Upper lobe of right lung (tissue), 1 donor: ENCODE data around the gene AXL. TPM values are rescaled to one million over a fixed set of nuclear protein-coding genes. Genes with fewer than 3 reads are reported as not detected.

Source experiments
- ATAC-seq: fragments of 200-7000 bp; cut with Tn5 transposase; one replicate; pipeline ENCODE4 v1.9.1; 2020; ENCODE audit warnings: mild to moderate bottlenecking, moderate library complexity
- DNase-seq: peaks from one replicate; pipeline ENCODE4 v3.0.0-alpha.2; 2020
- H3K27ac ChIP-seq: fragments of 200-600 bp; one replicate; pipeline ENCODE4 v1.8.0; 2022
- H3K27me3 ChIP-seq: fragments of 200-600 bp; one replicate; pipeline ENCODE4 v1.8.0; 2022; ENCODE audit warnings: mild to moderate bottlenecking
- H3K36me3 ChIP-seq: fragments of 200-600 bp; one replicate; pipeline ENCODE4 v1.8.0; 2022
- H3K4me1 ChIP-seq: fragments of 200-600 bp; one replicate; pipeline ENCODE4 v1.8.0; 2022
- H3K4me3 ChIP-seq: fragments of 200-600 bp; one replicate; pipeline ENCODE4 v1.8.0; 2022; ENCODE audit warnings: mild to moderate bottlenecking
- H3K9me3 ChIP-seq: fragments of 200-600 bp; one replicate; pipeline ENCODE4 v1.8.0; 2022
- CTCF ChIP-seq: fragments of 200-600 bp; IDR thresholded peaks from one replicate; pipeline ENCODE4 v1.8.0; 2022; ENCODE audit warnings: antibody characterized with exemption
- intact Hi-C: fragments of 100-400 bp; cut with DNase I; formaldehyde crosslinking; loops from one replicate; pipeline ENCODE4 v1.11.0; 2022
- total RNA-seq: library from RNA; stranded (reverse); fragmentation: NEBNext Ultra II Directional; extraction: Animal tissue kit (Norgen Biotek cat#: 25700); gene quantifications from one replicate; pipeline ENCODE4 v1.2.1, GENCODE V29; 2021
- donor health status: DM: no; HTN: yes; CAD: no; lungs with severe emphysema.

The AXL gene
- total RNA-seq, 1 donor from 2014 or later, result 59.1 TPM

GRCh38 chr19:41241859-41242258, 22.8 kb downstream of the AXL start:
- H3K27me3 ChIP-seq, result no peaks in the 10 kb centered on the region
- H3K4me3 ChIP-seq, result no peak overlapping the region
- peaks cover 48% of the 10 kb centered on the region for H3K36me3 ChIP-seq
- no peak for ATAC-seq
- no peaks in the 10 kb centered on the region for H3K4me1 ChIP-seq
- TF ChIP-seq CTCF, result no peak
- DNase-seq, result no peak
- intact Hi-C loops, result no loop called here
- H3K9me3 ChIP-seq, result no peaks in the 10 kb centered on the region
- no peak overlapping the region for H3K27ac ChIP-seq

DNA sequence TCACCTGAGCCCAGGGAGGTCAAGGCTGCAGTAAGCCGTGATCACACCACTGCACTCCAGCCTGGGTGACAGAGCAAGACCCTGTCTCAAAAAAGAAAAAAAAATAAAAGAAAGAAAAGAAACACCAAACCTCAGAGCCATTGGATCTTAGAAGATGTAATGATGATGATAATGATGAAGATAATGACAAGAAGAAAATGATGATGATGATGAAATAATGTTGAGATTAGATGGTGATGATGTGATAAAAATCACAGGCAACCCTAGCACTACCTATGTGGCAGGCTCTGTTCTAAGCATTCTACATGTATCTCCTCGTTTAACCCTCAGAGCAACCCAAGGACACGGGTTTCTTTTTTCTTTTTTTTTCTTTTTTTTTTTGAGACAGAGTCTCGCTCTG, 25.1 kb downstream of the AXL start:
- no peak for DNase-seq
- Histone ChIP-seq H3K27ac (no peak overlapping the region), H3K4me3 (no peak overlapping the region), H3K36me3 (peaks cover 59% of the 10 kb centered on the region), H3K9me3 (no peaks in the 10 kb centered on the region), H3K27me3 (no peaks in the 10 kb centered on the region), H3K4me1 (no peaks in the 10 kb centered on the region)
- no peak for ATAC-seq
- intact Hi-C loops, result no loop called here
- no peak for TF ChIP-seq CTCF

GRCh38 chr19:41245843-41246242, 26.8 kb downstream of the AXL start:
- Histone ChIP-seq H3K27ac (no peak overlapping the region), H3K4me1 (no peaks in the 10 kb centered on the region), H3K9me3 (no peaks in the 10 kb centered on the region), H3K36me3 (peaks cover 64% of the 10 kb centered on the region), H3K27me3 (no peaks in the 10 kb centered on the region), H3K4me3 (no peak overlapping the region)
- no peak for TF ChIP-seq CTCF
- ATAC-seq (no peak), DNase-seq (no peak)
- intact Hi-C loops, result no loop called here

DNA sequence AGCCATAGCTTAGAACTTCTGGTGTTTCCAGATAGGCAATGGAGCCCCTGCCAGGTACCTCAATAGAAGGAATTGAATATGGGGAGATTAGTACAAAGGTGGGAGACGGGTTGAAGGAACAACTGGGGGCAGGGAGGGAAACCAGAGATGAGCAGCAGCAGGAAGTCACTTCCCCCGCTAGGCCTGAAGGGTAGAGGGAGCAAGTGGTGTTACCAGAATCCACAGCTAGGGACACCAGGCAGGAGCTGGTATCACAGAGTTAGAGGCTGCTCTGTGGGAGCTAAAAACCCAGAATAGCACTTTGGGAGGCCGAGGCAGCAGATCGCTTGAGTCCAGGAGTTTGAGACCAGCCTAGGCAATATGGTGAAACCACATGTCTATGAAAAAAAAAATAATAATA, 29.9 kb downstream of the AXL start:
- ATAC-seq (no peak), DNase-seq (no peak)
- Histone ChIP-seq H3K27me3 (no peaks in the 10 kb centered on the region), H3K36me3 (peaks cover 69% of the 10 kb centered on the region), H3K9me3 (no peaks in the 10 kb centered on the region), H3K27ac (no peak overlapping the region), H3K4me3 (no peak overlapping the region), H3K4me1 (no peaks in the 10 kb centered on the region)
- intact Hi-C loops, result no loop called here
- TF ChIP-seq CTCF, result no peak

- DNase-seq, result no peak
- Histone ChIP-seq H3K27me3 (no peaks in the 10 kb centered on the region), H3K36me3 (peaks cover 67% of the 10 kb centered on the region), H3K4me1 (no peaks in the 10 kb centered on the region), H3K9me3 (no peaks in the 10 kb centered on the region), H3K27ac (no peak overlapping the region), H3K4me3 (no peak overlapping the region)
- no peak for ATAC-seq
- intact Hi-C loops, result loop anchor here (10.0 kb wide), 1 partner anchor 45 kb away; no protein-coding TSS in a partner anchor
- TF ChIP-seq CTCF, result no peak
These were observed 30.8 kb downstream of the AXL start for GRCh38 chr19:41249707-41250423.

DNA sequence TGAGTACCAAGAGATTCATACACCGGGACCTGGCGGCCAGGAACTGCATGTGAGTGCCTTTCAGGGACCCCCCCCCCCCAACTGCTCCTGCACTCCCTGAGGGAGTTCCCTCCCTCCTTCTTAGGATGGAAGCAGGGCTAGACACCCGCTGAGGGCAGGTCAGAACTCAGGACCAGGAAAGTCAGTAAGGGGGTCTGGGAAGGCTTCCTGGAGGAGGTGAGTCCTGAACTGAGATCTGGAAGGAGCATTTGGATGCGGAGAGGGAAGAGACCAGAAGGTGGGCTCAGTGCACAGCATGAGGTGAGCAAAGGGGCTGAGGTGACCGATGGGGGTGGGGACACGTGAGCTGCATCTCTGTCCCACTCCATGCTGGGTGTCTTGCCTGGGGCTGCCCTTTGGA, 34.6 kb downstream of the AXL start:
- DNase-seq (no peak), ATAC-seq (no peak)
- Histone ChIP-seq H3K4me1 (no peaks in the 10 kb centered on the region), H3K4me3 (no peak overlapping the region), H3K36me3 (peaks cover 63% of the 10 kb centered on the region), H3K27me3 (no peaks in the 10 kb centered on the region), H3K9me3 (no peaks in the 10 kb centered on the region), H3K27ac (no peak overlapping the region)
- TF ChIP-seq CTCF, result no peak
- intact Hi-C loops, result loop anchor here (10.0 kb wide), 1 partner anchor 49 kb away; no protein-coding TSS in a partner anchor
